Small intestine (tissue), 7 donors: ENCODE measurements around the gene PPM1F. TPM values are rescaled to one million over a fixed set of nuclear protein-coding genes. Genes with fewer than 3 reads are reported as not detected.

Source experiments
- DNase-seq, 2 donors: peaks; one replicate each; pipeline versions ENCODE4 v3.0.0 to v3.0.0-alpha.2; 2013
- FAIRE-seq: peaks from 2 replicates; lab custom pipeline; 2012; peaks lifted over from hg19 to GRCh38; lab: Jason Lieb, UNC
- H3K27ac ChIP-seq, 3 donors: one replicate each; pipeline ENCODE4 v1.5.1; 2013; ENCODE audit warnings: low read length in 2 of 3, mild to moderate bottlenecking in 2 of 3, control low read depth in 1 of 3, inconsistent platforms in 1 of 3, low read depth in 1 of 3, moderate library complexity in 1 of 3
- H3K27me3 ChIP-seq, 3 donors: one replicate each; pipeline ENCODE4 v1.6.1; 2013; ENCODE audit warnings: low read length in 3 of 3, inconsistent platforms in 1 of 3; ENCODE audit not compliant: control insufficient read depth in 3 of 3, insufficient read depth in 3 of 3
- H3K36me3 ChIP-seq, 3 donors: one replicate each; pipeline ENCODE4 v1.6.1; 2013; ENCODE audit warnings: low read length in 3 of 3, inconsistent platforms in 1 of 3, low read depth in 1 of 3, mild to moderate bottlenecking in 1 of 3, moderate library complexity in 1 of 3; ENCODE audit not compliant: control insufficient read depth in 3 of 3, insufficient read depth in 2 of 3
- H3K4me1 ChIP-seq, 3 donors: one replicate each; pipeline ENCODE4 v1.6.1; 2013; ENCODE audit warnings: low read length in 2 of 3, inconsistent platforms in 1 of 3, low read depth in 1 of 3, mild to moderate bottlenecking in 1 of 3, moderate library complexity in 1 of 3; ENCODE audit not compliant: control insufficient read depth in 3 of 3, insufficient read depth in 2 of 3
- H3K4me3 ChIP-seq, 3 donors: one replicate each; pipeline ENCODE4 v1.5.1; 2013; ENCODE audit warnings: low read length in 3 of 3, control low read depth in 1 of 3, inconsistent platforms in 1 of 3, low read depth in 1 of 3, mild to moderate bottlenecking in 1 of 3, moderate library complexity in 1 of 3
- H3K9me3 ChIP-seq, 2 donors: one replicate each; pipeline ENCODE4 v1.6.1; 2013; ENCODE audit warnings: low read depth in 1 of 2, low read length in 1 of 2; ENCODE audit not compliant: control insufficient read depth in 2 of 2, insufficient read depth in 1 of 2
- WGBS, 3 donors: extraction: QIAGEN DNeasy Blood & Tissue Kit; methylation state at CpG; one replicate each; pipeline ENCODE4 v1.1.7; 2013; 5-methylcytosine and 5-hydroxymethylcytosine counted together
- polyA plus RNA-seq, 4 donors: library from polyadenylated mRNA; stranded (reverse) in 3 of 4; unstranded in 1 of 4; fragments of 200-250 nt in 3 of 4; fragments of 120-200 nt in 1 of 4; gene quantifications; one replicate each; pipeline versions ENCODE4 v1.2.1 to v1.2.3, GENCODE V29; 2013
- donor health status: healthy with polysubstance abuse.
- donor health status: control.
- donor health status: control.
- donor health status: Bipolar disorder and iron deficiency.
- donor health status: healthy.

PPM1F gene
- polyA plus RNA-seq, 4 donors, result 1.8 to 16.7 (median 9.9) TPM

GRCh38 chr22:21992593-21993237 lies 40.1 kb upstream of the PPM1F start:
- 65 to 77% (median 74%) methylated on average over 7 of the region's 7 CpGs for WGBS, 3 donors
- no peak for FAIRE-seq
- no peak overlapping the region for H3K27ac ChIP-seq

GRCh38 chr22:21991774-21992173 lies 39.1 kb upstream of the PPM1F start:
- no peak for FAIRE-seq
- H3K4me1 ChIP-seq, result no peaks in the 10 kb centered on the region
- H3K9me3 ChIP-seq, result no peaks in the 10 kb centered on the region
- H3K27ac ChIP-seq, result no peak overlapping the region
- no peak for DNase-seq
- peaks cover 0 to 4% (median 0%) of the 10 kb centered on the region in 3 donors for H3K27me3 ChIP-seq
- no peaks in the 10 kb centered on the region for H3K36me3 ChIP-seq
- 71 to 92% (median 88%) methylated on average over 5 of the region's 5 CpGs for WGBS, 3 donors
- H3K4me3 ChIP-seq, result no peak overlapping the region

More at GRCh38 chr22:21992593-21993237, 40.1 kb upstream of the PPM1F start:
- Histone ChIP-seq H3K9me3 (no peaks in the 10 kb centered on the region), H3K4me1 (no peaks in the 10 kb centered on the region), H3K27me3 (peaks cover 0 to 4% (median 0%) of the 10 kb centered on the region in 3 donors), H3K4me3 (no peak overlapping the region), H3K36me3 (no peaks in the 10 kb centered on the region)
- no peak for DNase-seq

- FAIRE-seq (no peak), DNase-seq (no peak)
- no peak overlapping the region for H3K27ac ChIP-seq
- peaks cover 0 to 4% (median 0%) of the 10 kb centered on the region in 3 donors for H3K27me3 ChIP-seq
- H3K9me3 ChIP-seq, result no peaks in the 10 kb centered on the region
- WGBS, 3 donors, result 80 to 89% (median 80%) methylated on average over 6 of the region's 6 CpGs
- no peak overlapping the region for H3K4me3 ChIP-seq
- H3K4me1 ChIP-seq, result no peaks in the 10 kb centered on the region
- no peaks in the 10 kb centered on the region for H3K36me3 ChIP-seq
Measured at GRCh38 chr22:21991304-21991596, 38.6 kb upstream of the PPM1F start.

GRCh38 chr22:21990445-21991303 lies 38.0 kb upstream of the PPM1F start:
- peaks cover 0 to 4% (median 0%) of the 10 kb centered on the region in 3 donors for H3K27me3 ChIP-seq
- WGBS, 3 donors, result 65 to 76% (median 70%) methylated on average over 16 of the region's 16 CpGs
- FAIRE-seq (no peak), DNase-seq (no peak)
- no peaks in the 10 kb centered on the region for H3K4me1 ChIP-seq
- H3K9me3 ChIP-seq, result no peaks in the 10 kb centered on the region
- no peak overlapping the region for H3K27ac ChIP-seq
- H3K36me3 ChIP-seq, result no peaks in the 10 kb centered on the region
- H3K4me3 ChIP-seq, result no peak overlapping the region

- DNase-seq, result no peak
- H3K9me3 ChIP-seq, result no peaks in the 10 kb centered on the region
- no peak overlapping the region for H3K4me3 ChIP-seq
- H3K27me3 ChIP-seq, result peaks cover 0 to 2% (median 0%) of the 10 kb centered on the region in 3 donors
- no peaks in the 10 kb centered on the region for H3K36me3 ChIP-seq
- FAIRE-seq, result no peak
- no peaks in the 10 kb centered on the region for H3K4me1 ChIP-seq
- H3K27ac ChIP-seq, result no peak overlapping the region
- 79 to 84% (median 80%) methylated on average over 6 of the region's 6 CpGs for WGBS, 3 donors
Measured at GRCh38 chr22:21989049-21989448, 36.4 kb upstream of the PPM1F start.

DNA sequence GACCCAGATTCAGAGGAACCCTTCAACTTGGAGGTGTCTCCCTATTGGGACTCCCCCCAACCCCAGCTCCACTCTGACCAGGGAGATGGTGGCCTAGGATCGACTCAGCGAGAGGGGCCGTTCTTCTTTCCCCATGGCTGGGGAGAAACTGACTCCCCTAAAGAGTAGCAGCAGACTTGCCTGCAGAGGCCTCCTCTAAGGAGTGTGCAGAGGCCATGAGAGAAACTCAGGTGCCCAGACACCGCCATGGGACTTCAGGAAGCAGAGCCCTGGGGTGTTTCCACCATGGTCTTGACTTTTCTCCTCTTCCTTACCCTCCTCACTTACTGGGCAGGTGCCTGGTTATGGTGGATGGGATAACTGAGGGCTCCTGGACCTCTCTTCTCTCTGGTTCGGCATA lies 32.6 kb upstream of the PPM1F start:
- Histone ChIP-seq H3K27me3 (peaks cover 0 to 2% (median 0%) of the 10 kb centered on the region in 3 donors), H3K9me3 (no peaks in the 10 kb centered on the region), H3K4me3 (no peak overlapping the region), H3K27ac (no peak overlapping the region), H3K4me1 (peaks cover 0 to 6% (median 2%) of the 10 kb centered on the region in 3 donors), H3K36me3 (peaks cover 0 to 2% (median 0%) of the 10 kb centered on the region in 3 donors)
- no peak for DNase-seq
- no peak for FAIRE-seq
- WGBS, 3 donors, result 86 to 95% (median 93%) methylated on average over 5 of the region's 5 CpGs

GRCh38 chr22:21984793-21985192 lies 32.1 kb upstream of the PPM1F start:
- 45 to 53% (median 52%) methylated on average over 7 of the region's 7 CpGs for WGBS, 3 donors
- Histone ChIP-seq H3K27me3 (peaks cover 0 to 2% (median 0%) of the 10 kb centered on the region in 3 donors), H3K36me3 (peaks cover 0 to 2% (median 0%) of the 10 kb centered on the region in 3 donors), H3K4me1 (peaks cover 0 to 6% (median 2%) of the 10 kb centered on the region in 3 donors), H3K27ac (no peak overlapping the region), H3K4me3 (no peak overlapping the region), H3K9me3 (no peaks in the 10 kb centered on the region)
- no peak for FAIRE-seq
- DNase-seq, result peak; percentile 32

DNA sequence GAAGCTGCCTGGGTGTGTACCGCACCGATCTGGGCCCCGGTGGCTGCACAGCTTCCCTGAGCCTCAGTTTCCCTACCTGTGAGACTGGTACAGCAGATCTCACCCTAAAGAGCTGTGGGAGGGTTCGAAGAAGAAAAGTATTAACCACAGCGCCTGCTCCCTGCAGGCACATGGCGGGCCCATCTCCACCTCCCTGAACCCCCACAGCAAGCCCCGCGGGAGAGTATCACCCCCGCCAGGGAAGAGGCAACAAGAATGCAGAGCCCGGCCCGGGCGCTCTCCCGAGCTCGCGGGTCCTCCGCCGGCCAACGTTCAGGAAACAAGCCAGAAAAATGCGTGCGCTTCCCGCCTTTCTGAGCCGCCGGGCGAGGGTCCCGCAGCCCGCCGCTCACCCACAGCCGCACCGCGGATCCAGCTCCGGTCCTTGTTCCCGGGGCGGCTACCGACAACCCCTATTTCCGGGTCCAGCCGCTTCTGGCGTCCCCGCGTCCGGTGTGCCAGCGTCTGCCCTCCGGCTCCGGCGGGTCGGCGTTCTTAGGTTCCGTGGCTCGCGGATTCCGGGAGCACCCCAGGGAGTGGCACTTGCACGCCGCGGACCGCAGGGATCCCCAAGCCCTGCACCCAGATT lies 29.8 kb upstream of the PPM1F start, which contains the start of gene TOP3B:
TOP3B (minus strand) TSS at position 450 of the 628 bp plus-strand sequence. CDS start 7,078 bp downstream, outside the sequence.
- H3K4me1 ChIP-seq, result peaks cover 0 to 6% (median 2%) of the 10 kb centered on the region in 3 donors
- peak within 1 kb of the TSS in 2 of 3 donors; percentile 35 to 48 for H3K27ac ChIP-seq
- WGBS, 3 donors, result 0 to 1% (median 0%) methylated on average over 51 to 54 of the region's 54 CpGs
- H3K27me3 ChIP-seq, result no peaks in the 10 kb centered on the region
- FAIRE-seq, result no peak
- no peaks in the 10 kb centered on the region for H3K9me3 ChIP-seq
- H3K4me3 ChIP-seq, result peak within 1 kb of the TSS; percentile 89 to 99 (median 92)
- H3K36me3 ChIP-seq, result peaks cover 0 to 13% (median 0%) of the 10 kb centered on the region in 3 donors
- peak; percentile 83 to 88 for DNase-seq
